HEK293 (cell line): ENCODE results near the gene BAIAP3.

Experiments used
- CTCF ChIA-PET: fragments of 350-600 bp; formaldehyde crosslinking; extraction: SDS; loops from one replicate; lab custom pipeline; 2021; ENCODE audit warnings: antibody characterized with exemption; lab: Yijun Ruan, JAX
- POLR2A ChIA-PET: fragments of 300-600 bp; formaldehyde crosslinking; extraction: SDS; loops from one replicate; lab custom pipeline; 2020; ENCODE audit warnings: antibody characterized with exemption, inconsistent platforms; lab: Yijun Ruan, JAX
- H3K27ac ChIP-seq: fragments of 200-500 bp; sonication (Bioruptor generic); 2 replicates; pipeline ENCODE4 v1.5.1; 2014; ENCODE audit warnings: low read depth, low read length, control low read depth, inconsistent platforms; ENCODE audit errors: extremely low read depth
- H3K36me3 ChIP-seq, 2 experiments: fragments of 200-500 bp in 1 of 2; sonication (Bioruptor generic) in 1 of 2; 1 replicate in 1 of 2; 2 replicates in 1 of 2; pipeline ENCODE4 v1.5.1; 2014 to 2017; ENCODE audit warnings: inconsistent platforms in 2 of 2, low read length in 2 of 2; ENCODE audit not compliant: control insufficient read depth in 2 of 2, insufficient read depth in 1 of 2
- H3K4me1 ChIP-seq: fragments of 200-500 bp; sonication (Bioruptor generic); 2 replicates; pipeline ENCODE4 v1.5.1; 2014; ENCODE audit warnings: mild to moderate bottlenecking, low read length, inconsistent platforms; ENCODE audit not compliant: control insufficient read depth, insufficient read depth
- H3K4me3 ChIP-seq: 2 replicates; pipeline ENCODE4 v1.5.1; 2011; ENCODE audit warnings: low read depth, mild to moderate bottlenecking, control low read depth, low read length, moderate library complexity
- H3K9me3 ChIP-seq: fragments of 200-500 bp; sonication (Bioruptor generic); 2 replicates; pipeline ENCODE4 v1.5.1; 2014; ENCODE audit warnings: low read depth, low read length, inconsistent platforms; ENCODE audit not compliant: control insufficient read depth, insufficient read depth
- KLF7 ChIP-seq: fragments of 450-650 bp; formaldehyde crosslinking; IDR thresholded peaks from 2 replicates; pipeline ENCODE4 v1.5.1; 2016; ENCODE audit warnings: missing biosample characterization, missing genetic modification characterization, borderline replicate concordance
- SETDB1 ChIP-seq: IDR thresholded peaks from one replicate; pipeline ENCODE4 v1.6.1; 2017; ENCODE audit warnings: mild to moderate bottlenecking, low read length, moderate library complexity, mixed read lengths; ENCODE audit not compliant: insufficient read length
- SP7 ChIP-seq: fragments of 450-650 bp; formaldehyde crosslinking; IDR thresholded peaks from 2 replicates; pipeline ENCODE4 v1.5.1; 2016; ENCODE audit warnings: missing biosample characterization, missing genetic modification characterization
- TCF7L2 ChIP-seq: IDR thresholded peaks from 2 replicates; pipeline ENCODE4 v1.6.1; 2011; ENCODE audit warnings: low read depth, mild to moderate bottlenecking, inconsistent platforms, low read length, moderate library complexity, borderline replicate concordance
- ZBTB21 ChIP-seq: fragments of 450-650 bp; formaldehyde crosslinking; IDR thresholded peaks from 2 replicates; pipeline ENCODE4 v1.5.1; 2017; ENCODE audit warnings: missing biosample characterization, missing genetic modification characterization
- ZNF157 ChIP-seq: fragments of 450-650 bp; formaldehyde crosslinking; IDR thresholded peaks from 2 replicates; pipeline ENCODE4 v1.5.1; 2016; ENCODE audit warnings: missing biosample characterization, missing genetic modification characterization
- ZNF2 ChIP-seq: fragments of 450-650 bp; formaldehyde crosslinking; IDR thresholded peaks from 2 replicates; pipeline ENCODE4 v1.5.1; 2016; ENCODE audit warnings: missing biosample characterization, missing genetic modification characterization
- ZNF211 ChIP-seq: fragments of 450-650 bp; formaldehyde crosslinking; IDR thresholded peaks from 2 replicates; pipeline ENCODE4 v1.5.1; 2016; ENCODE audit warnings: low read depth, missing biosample characterization, missing genetic modification characterization
- ZNF214 ChIP-seq: fragments of 450-650 bp; formaldehyde crosslinking; IDR thresholded peaks from 2 replicates; pipeline ENCODE4 v1.5.1; 2017; ENCODE audit warnings: missing biosample characterization, mild to moderate bottlenecking, missing genetic modification characterization, borderline replicate concordance
- ZNF221 ChIP-seq: fragments of 450-650 bp; formaldehyde crosslinking; IDR thresholded peaks from 2 replicates; pipeline ENCODE4 v1.5.1; 2017; ENCODE audit warnings: missing biosample characterization, missing genetic modification characterization, borderline replicate concordance
- ZNF394 ChIP-seq: fragments of 450-650 bp; formaldehyde crosslinking; IDR thresholded peaks from 2 replicates; pipeline ENCODE4 v1.5.1; 2016; ENCODE audit warnings: missing biosample characterization, missing genetic modification characterization, mild to moderate bottlenecking, moderate library complexity, borderline replicate concordance
- ZNF548 ChIP-seq: fragments of 450-650 bp; formaldehyde crosslinking; IDR thresholded peaks from 2 replicates; pipeline ENCODE4 v1.5.1; 2016; ENCODE audit warnings: missing biosample characterization, missing genetic modification characterization
- ZNF549 ChIP-seq: fragments of 450-650 bp; IDR thresholded peaks from 2 replicates; pipeline ENCODE4 v1.5.1; 2018; ENCODE audit warnings: missing biosample characterization, missing genetic modification characterization, mild to moderate bottlenecking, inconsistent platforms, moderate library complexity
- ZNF624 ChIP-seq: fragments of 450-650 bp; formaldehyde crosslinking; IDR thresholded peaks from 2 replicates; pipeline ENCODE4 v1.5.1; 2017; ENCODE audit warnings: missing biosample characterization, missing genetic modification characterization
- ZNF629 ChIP-seq: fragments of 450-650 bp; formaldehyde crosslinking; IDR thresholded peaks from 2 replicates; pipeline ENCODE4 v1.5.1; 2017; ENCODE audit warnings: missing biosample characterization, missing genetic modification characterization
- ZNF76 ChIP-seq: fragments of 450-650 bp; formaldehyde crosslinking; IDR thresholded peaks from 2 replicates; pipeline ENCODE4; 2016; ENCODE audit warnings: low read depth, missing biosample characterization, missing genetic modification characterization, borderline replicate concordance
- ZNF768 ChIP-seq: fragments of 450-650 bp; formaldehyde crosslinking; IDR thresholded peaks from 2 replicates; pipeline ENCODE4 v1.5.1; 2018; ENCODE audit warnings: missing biosample characterization, mild to moderate bottlenecking, missing genetic modification characterization
- ZNF777 ChIP-seq: fragments of 450-650 bp; formaldehyde crosslinking; IDR thresholded peaks from 2 replicates; pipeline ENCODE4 v1.5.1; 2017; ENCODE audit warnings: missing biosample characterization, missing genetic modification characterization, borderline replicate concordance
- ZNF792 ChIP-seq: fragments of 450-650 bp; formaldehyde crosslinking; IDR thresholded peaks from 2 replicates; pipeline ENCODE4 v1.5.1; 2016; ENCODE audit warnings: missing biosample characterization, missing genetic modification characterization
- TF ChIP-seq, protein P1 (sequence below): fragments of 450-650 bp; formaldehyde crosslinking; IDR thresholded peaks from 2 replicates; pipeline ENCODE4 v1.5.1; 2017; ENCODE audit warnings: missing biosample characterization, missing genetic modification characterization
- TF ChIP-seq, protein P2 (sequence below): fragments of 450-650 bp; formaldehyde crosslinking; optimal IDR thresholded peaks from 2 replicates; pipeline ENCODE3; 2016; ENCODE audit warnings: missing biosample characterization, mild to moderate bottlenecking, missing genetic modification characterization
- TF ChIP-seq, protein P3 (sequence below): fragments of 450-650 bp; formaldehyde crosslinking; IDR thresholded peaks from 2 replicates; pipeline ENCODE4 v1.5.1; 2016; ENCODE audit warnings: missing biosample characterization, missing genetic modification characterization
- TF ChIP-seq, protein P4 (sequence below): fragments of 450-650 bp; formaldehyde crosslinking; IDR thresholded peaks from 2 replicates; pipeline ENCODE4 v1.5.1; 2016; ENCODE audit warnings: missing biosample characterization, missing genetic modification characterization
- TF ChIP-seq, protein P5 (sequence below): fragments of 450-650 bp; formaldehyde crosslinking; IDR thresholded peaks from 2 replicates; pipeline ENCODE4 v1.5.1; 2016; ENCODE audit warnings: missing biosample characterization, missing genetic modification characterization

The BAIAP3 gene

DNA sequence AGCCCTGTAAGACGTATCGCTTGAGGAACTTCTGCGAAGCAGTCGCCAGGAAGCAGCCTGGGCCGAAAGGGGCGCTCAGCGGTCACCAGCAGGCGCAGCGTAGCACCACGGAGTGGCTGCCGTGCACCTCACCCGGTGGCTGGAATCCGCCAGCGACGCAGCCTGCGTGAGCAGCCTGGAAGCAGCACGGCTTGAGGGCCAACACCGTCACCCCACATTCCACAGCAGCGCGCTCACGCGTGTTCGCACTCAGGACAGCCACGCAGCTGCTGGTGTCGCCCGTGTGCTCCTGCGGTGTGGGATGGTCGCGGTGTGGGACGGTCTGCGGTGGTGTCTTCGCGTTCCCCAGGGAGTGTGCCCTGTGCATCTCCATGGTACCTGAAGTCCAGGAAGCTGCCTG is 14.4 kb upstream of the BAIAP3 start:
- ChIA-PET POLR2A (no interaction called here), CTCF (interaction anchor here (0.9 kb wide), 1 partner anchor 62 kb away, joined by 3 read pairs; no protein-coding TSS in a partner anchor)
- H3K27ac ChIP-seq = no peak overlapping the region
- no peak for TF ChIP-seq ZNF768 (tag by site-specific recombination)
- no peak for TF ChIP-seq ZNF548 (tag by site-specific recombination)
- TF ChIP-seq ZNF549 (tag by site-specific recombination) = no peak
- TF ChIP-seq, protein P1, sequence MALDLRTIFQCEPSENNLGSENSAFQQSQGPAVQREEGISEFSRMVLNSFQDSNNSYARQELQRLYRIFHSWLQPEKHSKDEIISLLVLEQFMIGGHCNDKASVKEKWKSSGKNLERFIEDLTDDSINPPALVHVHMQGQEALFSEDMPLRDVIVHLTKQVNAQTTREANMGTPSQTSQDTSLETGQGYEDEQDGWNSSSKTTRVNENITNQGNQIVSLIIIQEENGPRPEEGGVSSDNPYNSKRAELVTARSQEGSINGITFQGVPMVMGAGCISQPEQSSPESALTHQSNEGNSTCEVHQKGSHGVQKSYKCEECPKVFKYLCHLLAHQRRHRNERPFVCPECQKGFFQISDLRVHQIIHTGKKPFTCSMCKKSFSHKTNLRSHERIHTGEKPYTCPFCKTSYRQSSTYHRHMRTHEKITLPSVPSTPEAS (tag by site-specific recombination) = no peak
- TF ChIP-seq, protein P2, sequence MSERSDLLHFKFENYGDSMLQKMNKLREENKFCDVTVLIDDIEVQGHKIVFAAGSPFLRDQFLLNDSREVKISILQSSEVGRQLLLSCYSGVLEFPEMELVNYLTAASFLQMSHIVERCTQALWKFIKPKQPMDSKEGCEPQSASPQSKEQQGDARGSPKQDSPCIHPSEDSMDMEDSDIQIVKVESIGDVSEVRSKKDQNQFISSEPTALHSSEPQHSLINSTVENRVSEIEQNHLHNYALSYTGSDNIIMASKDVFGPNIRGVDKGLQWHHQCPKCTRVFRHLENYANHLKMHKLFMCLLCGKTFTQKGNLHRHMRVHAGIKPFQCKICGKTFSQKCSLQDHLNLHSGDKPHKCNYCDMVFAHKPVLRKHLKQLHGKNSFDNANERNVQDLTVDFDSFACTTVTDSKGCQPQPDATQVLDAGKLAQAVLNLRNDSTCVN (tag by site-specific recombination) = no peak
- no peak for TF ChIP-seq ZNF214 (tag by site-specific recombination)
- TF ChIP-seq, protein P3, sequence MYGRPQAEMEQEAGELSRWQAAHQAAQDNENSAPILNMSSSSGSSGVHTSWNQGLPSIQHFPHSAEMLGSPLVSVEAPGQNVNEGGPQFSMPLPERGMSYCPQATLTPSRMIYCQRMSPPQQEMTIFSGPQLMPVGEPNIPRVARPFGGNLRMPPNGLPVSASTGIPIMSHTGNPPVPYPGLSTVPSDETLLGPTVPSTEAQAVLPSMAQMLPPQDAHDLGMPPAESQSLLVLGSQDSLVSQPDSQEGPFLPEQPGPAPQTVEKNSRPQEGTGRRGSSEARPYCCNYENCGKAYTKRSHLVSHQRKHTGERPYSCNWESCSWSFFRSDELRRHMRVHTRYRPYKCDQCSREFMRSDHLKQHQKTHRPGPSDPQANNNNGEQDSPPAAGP = no peak
- no peak for TF ChIP-seq ZNF777 (tag by site-specific recombination)
- TF ChIP-seq, protein P4, sequence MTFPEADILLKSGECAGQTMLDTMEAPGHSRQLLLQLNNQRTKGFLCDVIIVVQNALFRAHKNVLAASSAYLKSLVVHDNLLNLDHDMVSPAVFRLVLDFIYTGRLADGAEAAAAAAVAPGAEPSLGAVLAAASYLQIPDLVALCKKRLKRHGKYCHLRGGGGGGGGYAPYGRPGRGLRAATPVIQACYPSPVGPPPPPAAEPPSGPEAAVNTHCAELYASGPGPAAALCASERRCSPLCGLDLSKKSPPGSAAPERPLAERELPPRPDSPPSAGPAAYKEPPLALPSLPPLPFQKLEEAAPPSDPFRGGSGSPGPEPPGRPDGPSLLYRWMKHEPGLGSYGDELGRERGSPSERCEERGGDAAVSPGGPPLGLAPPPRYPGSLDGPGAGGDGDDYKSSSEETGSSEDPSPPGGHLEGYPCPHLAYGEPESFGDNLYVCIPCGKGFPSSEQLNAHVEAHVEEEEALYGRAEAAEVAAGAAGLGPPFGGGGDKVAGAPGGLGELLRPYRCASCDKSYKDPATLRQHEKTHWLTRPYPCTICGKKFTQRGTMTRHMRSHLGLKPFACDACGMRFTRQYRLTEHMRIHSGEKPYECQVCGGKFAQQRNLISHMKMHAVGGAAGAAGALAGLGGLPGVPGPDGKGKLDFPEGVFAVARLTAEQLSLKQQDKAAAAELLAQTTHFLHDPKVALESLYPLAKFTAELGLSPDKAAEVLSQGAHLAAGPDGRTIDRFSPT (tag by site-specific recombination) = no peak
- TF ChIP-seq SETDB1 = no peak
- no peak for TF ChIP-seq ZNF792 (tag by site-specific recombination)
- TF ChIP-seq ZNF2 (tag by site-specific recombination) = no peak
- TF ChIP-seq, protein P5, sequence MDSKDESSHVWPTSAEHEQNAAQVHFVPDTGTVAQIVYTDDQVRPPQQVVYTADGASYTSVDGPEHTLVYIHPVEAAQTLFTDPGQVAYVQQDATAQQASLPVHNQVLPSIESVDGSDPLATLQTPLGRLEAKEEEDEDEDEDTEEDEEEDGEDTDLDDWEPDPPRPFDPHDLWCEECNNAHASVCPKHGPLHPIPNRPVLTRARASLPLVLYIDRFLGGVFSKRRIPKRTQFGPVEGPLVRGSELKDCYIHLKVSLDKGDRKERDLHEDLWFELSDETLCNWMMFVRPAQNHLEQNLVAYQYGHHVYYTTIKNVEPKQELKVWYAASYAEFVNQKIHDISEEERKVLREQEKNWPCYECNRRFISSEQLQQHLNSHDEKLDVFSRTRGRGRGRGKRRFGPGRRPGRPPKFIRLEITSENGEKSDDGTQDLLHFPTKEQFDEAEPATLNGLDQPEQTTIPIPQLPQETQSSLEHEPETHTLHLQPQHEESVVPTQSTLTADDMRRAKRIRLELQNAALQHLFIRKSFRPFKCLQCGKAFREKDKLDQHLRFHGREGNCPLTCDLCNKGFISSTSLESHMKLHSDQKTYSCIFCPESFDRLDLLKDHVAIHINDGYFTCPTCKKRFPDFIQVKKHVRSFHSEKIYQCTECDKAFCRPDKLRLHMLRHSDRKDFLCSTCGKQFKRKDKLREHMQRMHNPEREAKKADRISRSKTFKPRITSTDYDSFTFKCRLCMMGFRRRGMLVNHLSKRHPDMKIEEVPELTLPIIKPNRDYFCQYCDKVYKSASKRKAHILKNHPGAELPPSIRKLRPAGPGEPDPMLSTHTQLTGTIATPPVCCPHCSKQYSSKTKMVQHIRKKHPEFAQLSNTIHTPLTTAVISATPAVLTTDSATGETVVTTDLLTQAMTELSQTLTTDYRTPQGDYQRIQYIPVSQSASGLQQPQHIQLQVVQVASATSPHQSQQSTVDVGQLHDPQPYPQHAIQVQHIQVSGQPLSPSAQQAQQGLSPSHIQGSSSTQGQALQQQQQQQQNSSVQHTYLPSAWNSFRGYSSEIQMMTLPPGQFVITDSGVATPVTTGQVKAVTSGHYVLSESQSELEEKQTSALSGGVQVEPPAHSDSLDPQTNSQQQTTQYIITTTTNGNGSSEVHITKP (tag by site-specific recombination) = no peak
- no peak for TF ChIP-seq ZNF76 (tag by site-specific recombination)
- H3K4me3 ChIP-seq = no peak overlapping the region
- no peaks in the 10 kb centered on the region for H3K4me1 ChIP-seq
- H3K9me3 ChIP-seq = no peaks in the 10 kb centered on the region
- peaks cover 25 to 90% of the 10 kb centered on the region in 2 experiments; a peak in 2 of 3 replicates for H3K36me3 ChIP-seq

DNA sequence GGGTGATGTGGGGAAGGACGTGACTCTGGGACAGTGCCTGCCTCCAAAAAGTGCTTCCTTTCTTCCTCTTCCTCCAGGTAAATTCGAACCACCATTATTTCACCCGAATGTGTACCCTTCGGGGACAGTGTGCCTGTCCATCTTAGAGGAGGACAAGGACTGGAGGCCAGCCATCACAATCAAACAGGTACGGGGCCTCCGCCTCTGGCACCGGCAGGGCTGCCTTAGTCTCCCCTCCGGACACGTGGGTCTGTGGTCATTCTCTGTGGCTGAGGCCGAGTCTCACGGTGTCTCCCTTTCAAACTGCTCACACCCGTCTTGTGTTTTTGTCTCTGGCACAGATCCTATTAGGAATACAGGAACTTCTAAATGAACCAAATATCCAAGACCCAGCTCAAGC is 13.3 kb upstream of the BAIAP3 start:
- POLR2A ChIA-PET = no interaction called here
- Histone ChIP-seq H3K9me3 (no peaks in the 10 kb centered on the region), H3K4me3 (no peak overlapping the region), H3K27ac (no peak overlapping the region), H3K36me3 (peaks cover 25 to 86% of the 10 kb centered on the region in 2 experiments; a peak in 2 of 3 replicates), H3K4me1 (no peaks in the 10 kb centered on the region)
- CTCF ChIA-PET = interaction anchor here (0.7 kb wide), 1 partner anchor 18 kb away, joined by 3 read pairs; no protein-coding TSS in a partner anchor
- TF ChIP-seq ZNF211 (tag by site-specific recombination) (no peak), ZNF629 (no peak), ZBTB21 (tag by site-specific recombination) (no peak), KLF7 (tag by site-specific recombination) (no peak), ZNF221 (tag by site-specific recombination) (no peak), TCF7L2 (no peak), SP7 (tag by site-specific recombination) (no peak), ZNF394 (tag by site-specific recombination) (no peak), ZNF624 (no peak), ZNF157 (tag by site-specific recombination) (no peak)
- TF ChIP-seq, protein P4 (tag by site-specific recombination) = no peak
